ENCODE results near the gene NCKAP5.

NCKAP5 gene

GRCh38 chr2:133053541-133053940 is 514.7 kb downstream of the NCKAP5 start:
- DNase-seq, result no peak

- DNase-seq, result no peak
Measured at GRCh38 chr2:133045787-133046186, 522.5 kb downstream of the NCKAP5 start.

- DNase-seq, result no peak
Measured at GRCh38 chr2:133044556-133044955, 523.7 kb downstream of the NCKAP5 start.

GRCh38 chr2:133040170-133040569 is 528.1 kb downstream of the NCKAP5 start:
- no peak for DNase-seq

GRCh38 chr2:133039531-133039930 is 528.7 kb downstream of the NCKAP5 start:
- no peak for DNase-seq

- no peak for DNase-seq
Measured at GRCh38 chr2:133026536-133027177, 541.6 kb downstream of the NCKAP5 start.

- DNase-seq, result no peak
Measured at GRCh38 chr2:133025004-133025403, 543.3 kb downstream of the NCKAP5 start.

GRCh38 chr2:133012847-133013734 is 555.2 kb downstream of the NCKAP5 start:
- DNase-seq, result no peak

- DNase-seq, result no peak
Measured at GRCh38 chr2:133004623-133005022, 563.6 kb downstream of the NCKAP5 start.

- DNase-seq, result no peak
Measured at GRCh38 chr2:132999421-132999820, 568.8 kb downstream of the NCKAP5 start.

GRCh38 chr2:132998221-132998620 is 570.0 kb downstream of the NCKAP5 start:
- no peak for DNase-seq

GRCh38 chr2:132991471-132992045 is 576.7 kb downstream of the NCKAP5 start:
- no peak for DNase-seq

GRCh38 chr2:132984731-132985130 is 583.5 kb downstream of the NCKAP5 start:
- DNase-seq, result no peak

- no peak for DNase-seq
Measured at GRCh38 chr2:132980304-132980703, 588.0 kb downstream of the NCKAP5 start.

- DNase-seq, result no peak
Measured at GRCh38 chr2:132979339-132980093, 588.7 kb downstream of the NCKAP5 start.

GRCh38 chr2:132978840-132979239 is 589.4 kb downstream of the NCKAP5 start:
- DNase-seq, result no peak

GRCh38 chr2:132977812-132978529 is 590.3 kb downstream of the NCKAP5 start:
- DNase-seq, result no peak

GRCh38 chr2:132975193-132976105 is 592.8 kb downstream of the NCKAP5 start:
- no peak for DNase-seq

GRCh38 chr2:132974467-132975095 is 593.7 kb downstream of the NCKAP5 start:
- no peak for DNase-seq

GRCh38 chr2:132971310-132972061 is 596.8 kb downstream of the NCKAP5 start:
- DNase-seq, result no peak
